Measurements from ENCODE around the gene LPO.

The LPO gene

DNA sequence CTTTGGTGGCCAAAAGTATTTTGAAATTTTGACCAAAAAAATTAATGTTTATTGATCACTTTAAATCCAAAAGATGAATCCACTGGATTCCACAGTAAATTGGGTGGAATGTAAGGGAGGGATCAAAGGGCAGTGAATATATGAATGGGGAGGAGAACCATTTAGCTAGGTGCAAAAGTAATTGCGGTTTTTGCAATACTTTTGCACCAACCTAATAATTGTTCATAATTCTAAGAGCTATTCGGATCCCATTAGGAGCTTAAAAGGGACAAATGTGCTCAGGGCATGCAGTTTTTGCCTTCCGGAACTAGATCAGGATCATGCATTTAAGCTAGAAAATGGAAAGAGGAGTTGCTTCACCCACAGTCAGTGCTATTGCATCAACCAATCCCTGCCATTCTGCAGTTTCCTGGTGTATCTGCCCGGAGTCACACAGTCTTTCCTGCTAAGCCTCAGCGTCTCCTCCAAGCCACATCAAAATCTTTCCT is at the start of gene LPO:
TSS of gene LPO (plus strand) at position 438 of the 488 bp plus-strand sequence. CDS start 4,396 bp downstream, outside the sequence.
- DNase-seq = no peak

DNA sequence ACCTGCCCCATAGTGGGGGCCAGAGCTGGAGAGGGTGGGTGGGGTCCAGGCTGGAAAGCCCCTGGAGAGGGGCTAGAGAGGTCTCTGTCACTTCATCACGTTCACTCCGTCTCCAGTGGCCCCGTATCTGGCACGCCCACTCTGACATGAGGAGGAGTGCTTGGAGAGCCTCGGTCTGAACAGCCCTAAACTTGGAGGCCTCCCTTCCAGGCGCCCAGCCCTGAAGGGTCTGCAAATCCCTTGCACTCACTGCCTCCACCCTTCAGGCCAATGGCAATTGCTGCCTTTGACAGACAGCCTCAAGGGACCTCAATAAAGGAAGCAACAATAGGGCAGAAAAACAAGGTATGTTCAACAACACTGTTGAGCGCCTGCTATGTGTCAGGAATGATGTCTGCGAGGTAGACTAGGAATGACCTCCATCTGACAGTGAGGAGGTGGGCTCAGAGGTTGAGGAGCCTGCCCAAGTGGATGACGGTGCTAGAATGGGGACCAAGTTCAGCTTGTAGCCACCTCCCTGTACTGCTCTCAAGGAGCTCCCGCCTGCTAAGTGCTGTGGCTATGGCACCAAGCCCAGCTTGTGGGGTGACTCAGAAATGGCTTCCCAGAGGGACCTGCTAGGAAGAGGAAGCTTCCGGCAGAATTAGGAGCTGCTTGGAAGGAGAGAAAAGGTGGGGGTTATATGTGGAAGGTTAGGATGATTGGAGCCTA is 48.8 kb upstream of the LPO start:
- no peak for DNase-seq

GRCh38 chr17:58191241-58191896 is 47.0 kb upstream of the LPO start:
- no peak for DNase-seq

DNA sequence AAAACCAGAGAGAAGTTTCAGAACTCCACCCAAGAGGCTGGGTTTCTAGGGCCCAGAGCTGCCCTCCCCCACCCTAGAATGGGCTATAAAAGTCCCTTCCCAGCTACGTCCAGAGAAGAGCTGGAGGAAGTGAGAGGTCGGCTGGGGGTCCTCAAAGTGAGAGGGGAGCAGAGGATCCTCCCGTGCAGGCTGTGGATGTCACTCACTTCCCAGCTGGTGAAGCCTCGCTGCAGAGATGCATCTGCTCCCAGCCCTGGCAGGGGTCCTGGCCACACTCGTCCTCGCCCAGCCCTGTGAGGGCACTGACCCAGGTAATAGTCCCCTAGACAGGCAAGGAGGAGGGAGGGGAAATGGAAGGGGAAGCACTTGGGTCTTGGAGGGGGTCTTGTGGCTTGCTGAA is 45.8 kb upstream of the LPO start, which contains the start of gene EPX:
TSS of gene EPX (plus strand) at position 115 of the 400 bp plus-strand sequence. CDS start at position 236, 121 bp downstream.
- DNase-seq = no peak

DNA sequence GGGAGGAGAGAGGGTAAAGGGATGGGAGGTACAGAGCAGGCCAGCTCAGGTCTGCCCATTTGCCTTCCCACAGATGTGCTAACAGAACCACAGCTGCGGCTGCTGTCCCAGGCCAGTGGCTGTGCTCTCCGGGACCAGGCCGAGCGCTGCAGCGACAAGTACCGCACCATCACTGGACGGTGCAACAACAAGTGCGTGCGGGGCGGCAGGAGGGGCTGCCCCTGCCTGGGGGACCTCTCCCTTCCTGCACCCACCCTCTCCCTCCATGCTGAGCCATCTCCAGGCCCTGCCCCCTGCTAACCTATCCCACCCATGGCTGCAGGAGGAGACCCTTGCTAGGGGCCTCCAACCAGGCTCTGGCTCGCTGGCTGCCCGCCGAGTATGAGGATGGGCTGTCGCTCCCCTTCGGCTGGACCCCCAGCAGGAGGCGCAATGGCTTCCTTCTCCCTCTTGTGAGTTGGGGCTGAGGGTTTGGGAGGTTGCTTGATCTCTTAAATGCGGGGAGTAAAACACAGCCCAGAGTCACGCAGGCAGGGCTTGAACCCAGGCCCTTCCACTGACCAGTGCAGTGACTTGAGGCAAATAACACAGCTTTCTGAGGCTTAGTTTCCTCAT is 44.6 kb upstream of the LPO start:
- DNase-seq = no peak

GRCh38 chr17:58195518-58196123 is 42.8 kb upstream of the LPO start:
- DNase-seq = no peak

DNA sequence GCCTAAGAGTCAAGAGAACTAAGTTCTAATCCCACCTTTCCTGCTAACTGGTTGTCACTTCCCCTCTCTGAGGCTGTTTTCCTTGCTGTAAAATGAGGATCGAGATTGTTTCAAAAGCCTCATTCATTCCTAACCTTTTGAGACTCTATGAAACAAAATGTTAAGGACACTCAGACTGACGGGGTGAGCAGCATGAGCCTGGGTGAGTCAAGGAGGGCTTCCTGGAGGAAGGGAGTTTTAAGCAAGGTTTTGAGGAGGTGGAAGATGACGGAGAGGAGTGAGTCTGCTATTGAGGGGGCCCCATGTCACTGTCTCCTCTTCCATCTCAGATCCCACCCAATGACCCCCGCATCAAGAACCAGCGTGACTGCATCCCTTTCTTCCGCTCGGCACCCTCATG is 41.8 kb upstream of the LPO start:
- no peak for DNase-seq

GRCh38 chr17:58200024-58200633 is 38.3 kb upstream of the LPO start:
- DNase-seq = peak; percentile 81

GRCh38 chr17:58202859-58203258 is 35.5 kb upstream of the LPO start:
- no peak for DNase-seq

DNA sequence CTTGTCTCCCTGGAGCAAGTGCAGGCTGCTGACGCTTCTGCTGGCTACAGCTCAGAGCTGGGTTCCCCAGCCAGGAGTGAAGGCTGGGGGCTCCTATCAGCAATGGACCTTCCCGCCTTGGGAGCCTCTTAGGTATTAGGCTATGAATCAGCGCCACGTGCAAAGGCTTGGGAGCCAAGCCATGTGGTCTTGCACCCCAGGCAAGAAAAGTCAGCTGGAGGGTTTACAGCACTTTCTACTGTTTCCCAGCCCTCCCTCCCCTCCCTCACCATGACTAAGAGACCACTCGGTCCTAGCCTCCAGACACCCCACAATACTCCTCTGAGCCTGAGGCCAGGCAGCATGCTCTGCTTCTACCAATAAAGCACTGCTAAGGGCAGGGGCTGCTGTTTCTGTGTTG is 33.6 kb upstream of the LPO start:
- DNase-seq = no peak

- no peak for DNase-seq
Measured at GRCh38 chr17:58205936-58206335, 32.4 kb upstream of the LPO start.

DNA sequence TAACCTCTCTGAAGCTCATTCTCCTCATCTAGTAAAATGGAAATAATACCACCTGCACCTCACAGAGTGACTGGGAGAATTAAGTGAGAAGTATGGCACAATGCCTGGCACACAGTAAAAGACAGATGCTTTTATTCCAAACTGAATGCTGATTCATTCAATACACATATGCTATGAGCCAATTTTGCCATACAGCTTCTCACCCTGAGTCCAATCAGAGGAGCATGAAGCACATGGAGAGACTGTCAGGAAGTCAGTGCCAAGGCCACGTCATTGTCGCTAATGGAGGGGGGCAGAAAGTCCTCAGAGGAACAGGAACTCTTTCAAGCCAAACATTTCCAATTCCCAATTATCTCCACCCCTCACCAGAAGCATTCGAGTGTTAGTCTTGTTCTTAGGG is 30.9 kb upstream of the LPO start:
- DNase-seq = no peak

- DNase-seq = no peak
Measured at GRCh38 chr17:58208344-58208743, 30.0 kb upstream of the LPO start.

- DNase-seq = no peak
Measured at GRCh38 chr17:58210922-58211321, 27.5 kb upstream of the LPO start.

- DNase-seq = no peak
Measured at GRCh38 chr17:58215685-58216084, 22.7 kb upstream of the LPO start.

GRCh38 chr17:58217766-58218165 is 20.6 kb upstream of the LPO start:
- no peak for DNase-seq

DNA sequence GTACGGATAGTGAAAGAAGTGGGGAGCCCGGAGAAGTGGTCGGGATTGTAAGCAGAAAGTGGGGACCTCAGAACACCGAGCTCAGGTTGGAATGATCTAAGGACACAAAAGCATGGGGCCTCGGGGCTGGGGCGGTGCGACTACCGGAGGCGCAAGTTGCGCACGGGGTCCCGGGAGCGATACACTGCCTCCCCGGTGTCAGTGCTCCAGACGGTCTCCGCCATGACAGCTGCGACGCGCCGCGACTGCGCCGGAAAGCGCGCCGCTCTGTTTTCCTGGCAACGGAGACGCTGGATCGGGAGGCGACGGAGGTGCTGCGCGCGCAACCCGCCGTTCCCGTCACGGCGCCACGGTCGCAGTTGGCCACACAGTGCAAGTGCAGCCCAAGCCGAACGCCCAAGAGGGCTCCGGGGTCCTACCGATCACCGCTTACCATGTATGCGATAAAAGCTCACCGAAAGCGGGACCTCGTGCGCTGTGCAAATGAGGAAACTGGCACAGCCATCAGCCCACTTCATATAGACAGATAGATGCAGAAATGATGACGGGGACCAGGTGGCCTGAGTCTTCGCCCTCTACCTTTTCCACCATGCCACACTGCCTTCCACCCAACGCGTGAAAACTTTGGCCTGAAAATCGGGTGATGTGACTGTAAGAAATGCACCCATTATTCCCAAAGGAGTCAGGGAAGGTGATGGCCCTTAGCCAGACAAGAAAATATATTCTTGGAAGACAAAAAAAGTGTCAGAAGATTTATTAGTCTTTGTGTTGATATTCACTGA is 19.2 kb upstream of the LPO start, which contains the start of gene MKS1:
TSS of gene MKS1 (minus strand) at position 249 of the 782 bp plus-strand sequence. CDS start at position 224, 25 bp downstream.
- DNase-seq = peak; percentile 98

DNA sequence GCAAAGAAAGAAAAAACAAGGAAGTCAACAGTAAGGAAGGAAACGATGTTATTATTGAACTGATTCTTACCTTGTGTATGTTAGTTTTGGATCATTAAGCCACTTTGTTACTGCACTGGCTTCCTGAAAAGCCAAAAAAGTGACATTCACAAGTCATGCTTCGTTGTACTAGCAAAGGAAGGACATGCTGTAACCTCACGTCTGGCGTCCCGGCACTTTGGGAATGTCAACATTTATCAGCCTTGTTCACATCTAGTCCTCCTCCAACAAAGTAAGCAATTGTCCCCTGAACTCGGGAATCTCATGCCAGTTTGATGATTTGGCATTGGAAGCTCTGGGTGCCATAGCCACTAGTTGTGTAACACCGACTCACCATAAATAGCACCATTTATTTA is 18.6 kb upstream of the LPO start:
- DNase-seq = no peak

DNA sequence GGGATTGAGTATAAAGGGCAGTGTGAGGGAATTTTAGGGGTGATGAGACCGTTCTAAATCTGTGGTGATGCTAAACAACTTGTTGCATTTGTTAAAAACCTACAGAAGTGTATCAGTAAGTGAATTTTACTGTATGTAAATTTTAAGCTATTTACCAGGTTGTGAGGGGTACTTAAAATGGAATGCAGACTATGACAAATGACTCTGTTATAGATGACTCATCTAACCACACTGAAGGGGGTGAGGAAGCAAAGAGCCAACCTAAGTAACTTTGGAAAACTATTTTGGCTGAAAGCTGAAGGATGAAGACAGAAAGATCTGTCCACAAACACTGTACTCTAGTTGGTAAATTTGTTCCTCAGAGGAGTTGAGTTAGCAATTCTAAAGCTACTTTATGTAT is 14.1 kb upstream of the LPO start:
- DNase-seq = no peak

DNA sequence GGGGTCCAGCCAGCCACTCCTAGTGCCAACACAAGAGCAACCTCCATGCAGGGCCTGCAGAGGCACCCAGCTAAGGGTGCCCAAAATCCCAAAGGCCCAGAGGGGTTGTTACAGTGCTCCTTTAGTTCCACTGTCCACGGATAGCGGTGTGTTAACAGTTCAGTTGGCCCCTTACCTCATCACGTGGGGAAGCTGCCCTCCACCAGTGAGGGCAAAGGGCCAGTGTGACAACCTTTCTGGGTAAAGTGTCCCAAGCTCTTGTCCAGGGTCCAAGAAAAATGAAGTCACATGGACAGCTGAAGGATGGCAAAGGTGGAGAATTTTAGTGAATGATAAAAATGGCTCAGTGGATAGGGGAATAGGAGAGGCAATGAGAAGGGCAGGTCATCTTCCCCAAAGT is 10.7 kb upstream of the LPO start:
- DNase-seq = no peak

GRCh38 chr17:58228679-58229078 is 9.7 kb upstream of the LPO start:
- no peak for DNase-seq

DNA sequence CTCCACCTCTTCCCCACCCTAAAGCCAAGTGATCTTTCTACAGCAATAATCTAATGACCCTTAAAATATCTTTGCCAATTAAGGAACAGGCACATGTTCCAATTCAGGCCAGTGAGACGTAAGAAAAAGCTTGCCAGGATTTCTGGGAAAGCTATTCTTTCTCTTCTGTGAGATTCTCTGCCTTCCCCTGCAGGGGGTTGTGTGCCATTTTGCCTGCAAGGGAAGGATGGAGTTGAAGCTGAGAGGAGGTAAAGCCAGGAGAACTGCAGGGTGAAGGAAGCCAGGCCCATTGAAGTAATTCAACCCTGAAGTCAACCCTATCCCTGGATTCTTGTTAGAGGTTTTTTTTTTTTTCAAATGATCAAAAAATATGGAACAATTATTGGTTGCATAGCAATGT is 9.0 kb upstream of the LPO start:
- no peak for DNase-seq

All from activated CD8-positive, alpha-beta memory T cell treated with anti-CD3 and anti-CD28 coated beads for 24 hours (primary cell).